ENCODE measurements around the gene TBATA. TPM values are rescaled to one million over a fixed set of nuclear protein-coding genes. Genes with fewer than 3 reads are reported as not detected.

The TBATA gene
- polyA plus RNA-seq, 3 donors: not detected

DNA sequence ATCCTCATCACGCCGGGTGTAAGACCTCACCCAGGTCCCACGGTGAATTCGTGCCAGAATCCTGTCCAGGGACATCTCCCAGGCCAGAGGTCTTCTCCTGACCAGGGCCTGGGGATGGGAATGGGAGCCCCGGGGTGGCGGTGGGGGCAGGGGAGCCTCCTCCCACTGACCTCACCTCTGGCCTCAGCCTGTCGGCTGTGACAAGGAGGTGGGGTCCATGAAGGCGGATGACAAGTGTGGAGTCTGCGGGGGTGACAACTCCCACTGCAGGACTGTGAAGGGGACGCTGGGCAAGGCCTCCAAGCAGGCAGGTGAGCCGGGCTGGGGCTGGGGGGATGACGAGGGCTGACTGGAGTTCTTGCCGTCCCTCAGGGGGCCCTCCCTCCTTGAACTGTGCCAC, 41.3 kb downstream of the TBATA start:
- TF ChIP-seq, protein P1, sequence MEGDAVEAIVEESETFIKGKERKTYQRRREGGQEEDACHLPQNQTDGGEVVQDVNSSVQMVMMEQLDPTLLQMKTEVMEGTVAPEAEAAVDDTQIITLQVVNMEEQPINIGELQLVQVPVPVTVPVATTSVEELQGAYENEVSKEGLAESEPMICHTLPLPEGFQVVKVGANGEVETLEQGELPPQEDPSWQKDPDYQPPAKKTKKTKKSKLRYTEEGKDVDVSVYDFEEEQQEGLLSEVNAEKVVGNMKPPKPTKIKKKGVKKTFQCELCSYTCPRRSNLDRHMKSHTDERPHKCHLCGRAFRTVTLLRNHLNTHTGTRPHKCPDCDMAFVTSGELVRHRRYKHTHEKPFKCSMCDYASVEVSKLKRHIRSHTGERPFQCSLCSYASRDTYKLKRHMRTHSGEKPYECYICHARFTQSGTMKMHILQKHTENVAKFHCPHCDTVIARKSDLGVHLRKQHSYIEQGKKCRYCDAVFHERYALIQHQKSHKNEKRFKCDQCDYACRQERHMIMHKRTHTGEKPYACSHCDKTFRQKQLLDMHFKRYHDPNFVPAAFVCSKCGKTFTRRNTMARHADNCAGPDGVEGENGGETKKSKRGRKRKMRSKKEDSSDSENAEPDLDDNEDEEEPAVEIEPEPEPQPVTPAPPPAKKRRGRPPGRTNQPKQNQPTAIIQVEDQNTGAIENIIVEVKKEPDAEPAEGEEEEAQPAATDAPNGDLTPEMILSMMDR (IDR thresholded peaks at IDR 0.05): no peak
- 95% methylated on average over 9 of the region's 13 CpGs for WGBS (ENCODE audit: insufficient coverage)
- no peaks in the 10 kb centered on the region for H3K79me2 ChIP-seq (ENCODE audit: insufficient read depth, low read length)
- H3K36me3 Mint-ChIP-seq: no peaks in the 10 kb centered on the region
- no peak overlapping the region for H3K9ac ChIP-seq (ENCODE audit: insufficient read depth, low read length, poor library complexity, severe bottlenecking)
- no peak overlapping the region for H3K27ac ChIP-seq (ENCODE audit: low read depth in 1 of 2, low read length in 2 of 2)
- H3K4me1 Mint-ChIP-seq: peaks cover 19% of the 10 kb centered on the region
- no peaks in the 10 kb centered on the region for H4K20me1 ChIP-seq (ENCODE audit: insufficient read depth, low read length)
- no peak overlapping the region for H2AFZ ChIP-seq (ENCODE audit: insufficient read depth, low read depth, low read length, poor library complexity, severe bottlenecking)
- H3K27me3 ChIP-seq (ENCODE audit: control insufficient read depth in 2 of 2, insufficient read depth in 2 of 2, low read length in 2 of 2): no peaks in the 10 kb centered on the region
- no peak for DNase-seq
- no peak overlapping the region for H3K4me2 ChIP-seq (replicated peaks; ENCODE audit: extremely low read depth, low read length, poor library complexity, severe bottlenecking)
- peaks cover 0 to 5% (median 1%) of the 10 kb centered on the region in 3 donors for H3K27me3 Mint-ChIP-seq (ENCODE audit: low read depth in 3 of 3)
- no peaks in the 10 kb centered on the region for H3K36me3 ChIP-seq (replicated peaks in 1 of 2; ENCODE audit: control insufficient read depth in 1 of 2, insufficient read depth in 2 of 2, low read length in 2 of 2)
- no peaks in the 10 kb centered on the region for H3K9me3 ChIP-seq (replicated peaks in 1 of 2; ENCODE audit: control insufficient read depth in 1 of 2, insufficient read depth in 1 of 2, low read length in 2 of 2)
- peaks cover 0 to 5% (median 0%) of the 10 kb centered on the region in 7 donors for H3K9me3 Mint-ChIP-seq
- intact Hi-C loops (cut with micrococcal nuclease): no loop called here
- H3K4me3 ChIP-seq (replicated peaks in 1 of 3; ENCODE audit: low read depth in 2 of 3, low read length in 3 of 3): no peak overlapping the region
- H3K4me1 ChIP-seq (ENCODE audit: control insufficient read depth in 1 of 2, insufficient read depth in 2 of 2, low read length in 2 of 2): peaks cover 19 to 35% of the 10 kb centered on the region in 2 donors
- no peak overlapping the region for H3K4me3 Mint-ChIP-seq
- no peak overlapping the region for H3K27ac Mint-ChIP-seq

GRCh38 chr10:70743430-70743788, 41.8 kb downstream of the TBATA start:
- no peak for DNase-seq
- Mint-ChIP-seq H3K36me3 (no peaks in the 10 kb centered on the region), H3K9me3 (peaks cover 0 to 5% (median 0%) of the 10 kb centered on the region in 7 donors), H3K27me3 (ENCODE audit: low read depth in 3 of 3) (peaks cover 0 to 5% (median 1%) of the 10 kb centered on the region in 3 donors), H3K4me3 (no peak overlapping the region), H3K4me1 (peaks cover 19% of the 10 kb centered on the region), H3K27ac (no peak overlapping the region)
- Histone ChIP-seq H3K4me1 (ENCODE audit: control insufficient read depth in 1 of 2, insufficient read depth in 2 of 2, low read length in 2 of 2) (peaks cover 19 to 35% of the 10 kb centered on the region in 2 donors), H3K9me3 (replicated peaks in 1 of 2; ENCODE audit: control insufficient read depth in 1 of 2, insufficient read depth in 1 of 2, low read length in 2 of 2) (no peaks in the 10 kb centered on the region), H3K79me2 (ENCODE audit: insufficient read depth, low read length) (no peaks in the 10 kb centered on the region), H3K36me3 (replicated peaks in 1 of 2; ENCODE audit: control insufficient read depth in 1 of 2, insufficient read depth in 2 of 2, low read length in 2 of 2) (no peaks in the 10 kb centered on the region), H4K20me1 (ENCODE audit: insufficient read depth, low read length) (no peaks in the 10 kb centered on the region), H3K4me2 (replicated peaks; ENCODE audit: extremely low read depth, low read length, poor library complexity, severe bottlenecking) (no peak overlapping the region), H3K4me3 (replicated peaks in 1 of 3; ENCODE audit: low read depth in 2 of 3, low read length in 3 of 3) (no peak overlapping the region), H3K27me3 (ENCODE audit: control insufficient read depth in 2 of 2, insufficient read depth in 2 of 2, low read length in 2 of 2) (no peaks in the 10 kb centered on the region), H3K27ac (ENCODE audit: low read depth in 1 of 2, low read length in 2 of 2) (no peak overlapping the region), H3K9ac (ENCODE audit: insufficient read depth, low read length, poor library complexity, severe bottlenecking) (no peak overlapping the region), H2AFZ (ENCODE audit: insufficient read depth, low read depth, low read length, poor library complexity, severe bottlenecking) (no peak overlapping the region)
- TF ChIP-seq, protein P1 (IDR thresholded peaks at IDR 0.05): no peak
- intact Hi-C loops (cut with micrococcal nuclease): no loop called here
- WGBS (ENCODE audit: insufficient coverage): 95% methylated on average over 16 of the region's 17 CpGs
